Medulla oblongata (tissue), 1 donor: ENCODE measurements around the gene KISS1.
A peak's percentile ranks its signal among the peaks of the same experiment; 100 is the strongest.

Experiments
- DNase-seq: peaks from one replicate; pipeline ENCODE4 v3.0.0-alpha.2; 2015; ENCODE audit errors: extremely low spot score

KISS1 gene

DNA sequence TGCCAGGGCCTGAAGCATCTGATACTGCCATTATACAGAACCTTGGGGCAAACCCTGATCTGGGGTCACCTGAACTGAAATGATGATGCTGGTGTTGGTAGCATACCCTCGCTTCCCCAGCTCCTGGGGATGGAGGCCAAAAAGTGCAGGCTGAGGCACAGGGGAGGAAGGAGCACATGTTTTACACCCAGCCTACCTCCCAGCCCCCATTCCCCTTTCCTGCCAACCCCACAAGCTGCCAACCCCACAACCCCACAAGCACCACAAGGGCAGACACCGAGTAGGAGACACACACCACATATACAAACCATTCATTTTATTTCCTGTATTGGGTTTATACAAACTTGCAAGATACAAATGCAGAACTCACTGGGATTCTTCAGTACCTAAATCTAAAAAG lies 22.3 kb upstream of the KISS1 start:
- no peak for DNase-seq

DNA sequence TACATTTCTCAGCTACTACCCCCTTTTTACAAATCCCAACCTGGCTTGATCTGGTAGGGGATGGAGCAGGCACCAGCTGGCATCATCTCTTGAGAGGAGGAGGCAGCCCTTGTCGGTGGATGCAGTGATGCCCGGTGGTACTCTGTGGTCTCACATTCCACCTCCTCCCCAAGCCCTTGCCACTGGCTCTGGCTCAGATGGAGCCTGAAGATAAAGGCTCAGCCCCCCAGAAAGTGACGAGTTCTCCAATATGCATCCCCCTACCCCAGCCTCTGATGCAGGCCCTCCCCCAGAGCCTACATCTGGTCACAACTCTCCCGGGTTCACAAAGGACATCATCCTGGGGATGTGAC lies 21.3 kb upstream of the KISS1 start:
- DNase-seq: no peak

DNA sequence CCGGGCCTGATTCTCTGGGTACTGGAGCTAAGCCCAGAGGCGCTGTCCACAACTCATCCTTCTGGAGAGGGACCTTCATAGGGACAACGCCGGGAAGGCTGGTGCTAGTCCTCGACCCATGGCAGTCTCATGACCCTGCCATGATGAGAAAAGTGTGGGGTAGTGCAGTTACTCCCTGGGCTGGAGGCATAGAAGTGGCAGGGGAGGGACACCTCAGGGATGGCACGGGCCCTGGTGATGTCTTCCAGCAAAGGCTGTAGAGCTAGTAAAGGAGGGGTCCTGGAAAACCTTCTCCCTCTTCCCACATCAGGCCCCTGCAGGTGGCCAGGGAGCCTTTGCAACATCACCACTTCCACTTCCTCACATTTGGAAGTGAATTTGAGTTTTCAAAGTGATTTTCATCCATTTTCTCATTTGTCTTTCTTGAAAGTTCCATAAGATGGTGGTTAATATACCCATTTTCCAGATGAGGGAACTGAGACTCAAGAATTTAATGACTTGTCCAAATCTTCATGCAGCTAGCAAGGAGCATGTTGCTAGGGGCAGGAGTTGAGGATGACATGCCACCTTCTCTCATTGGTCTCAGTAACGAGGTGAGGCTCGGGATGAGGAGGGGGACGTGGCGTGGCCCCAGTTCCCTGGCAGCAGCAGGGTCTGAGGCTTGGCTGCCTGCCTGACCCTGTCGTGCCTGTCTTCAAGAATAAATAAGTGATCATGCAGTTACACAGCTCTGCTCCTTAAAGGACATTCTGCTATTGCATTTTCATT lies 20.8 kb upstream of the KISS1 start:
- no peak for DNase-seq

DNA sequence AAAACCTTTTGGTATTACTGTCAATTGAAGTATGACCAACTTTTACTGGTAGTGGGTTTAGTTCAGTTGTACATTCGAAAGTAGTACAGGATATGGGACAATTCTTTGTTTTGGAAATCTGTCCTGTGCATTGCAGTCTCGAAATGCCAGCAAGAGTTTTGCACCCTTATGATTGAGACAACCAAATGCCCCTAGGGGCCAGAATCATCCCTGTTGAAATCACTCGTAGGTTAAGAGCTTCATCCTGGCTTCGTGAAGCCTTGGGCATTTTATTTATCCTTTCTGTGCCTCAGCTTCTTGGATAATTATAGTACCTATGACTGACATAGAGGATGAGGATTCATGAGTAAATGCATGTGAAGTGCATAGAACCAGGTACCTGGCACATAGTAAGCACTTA lies 19.9 kb upstream of the KISS1 start:
- DNase-seq: no peak

DNA sequence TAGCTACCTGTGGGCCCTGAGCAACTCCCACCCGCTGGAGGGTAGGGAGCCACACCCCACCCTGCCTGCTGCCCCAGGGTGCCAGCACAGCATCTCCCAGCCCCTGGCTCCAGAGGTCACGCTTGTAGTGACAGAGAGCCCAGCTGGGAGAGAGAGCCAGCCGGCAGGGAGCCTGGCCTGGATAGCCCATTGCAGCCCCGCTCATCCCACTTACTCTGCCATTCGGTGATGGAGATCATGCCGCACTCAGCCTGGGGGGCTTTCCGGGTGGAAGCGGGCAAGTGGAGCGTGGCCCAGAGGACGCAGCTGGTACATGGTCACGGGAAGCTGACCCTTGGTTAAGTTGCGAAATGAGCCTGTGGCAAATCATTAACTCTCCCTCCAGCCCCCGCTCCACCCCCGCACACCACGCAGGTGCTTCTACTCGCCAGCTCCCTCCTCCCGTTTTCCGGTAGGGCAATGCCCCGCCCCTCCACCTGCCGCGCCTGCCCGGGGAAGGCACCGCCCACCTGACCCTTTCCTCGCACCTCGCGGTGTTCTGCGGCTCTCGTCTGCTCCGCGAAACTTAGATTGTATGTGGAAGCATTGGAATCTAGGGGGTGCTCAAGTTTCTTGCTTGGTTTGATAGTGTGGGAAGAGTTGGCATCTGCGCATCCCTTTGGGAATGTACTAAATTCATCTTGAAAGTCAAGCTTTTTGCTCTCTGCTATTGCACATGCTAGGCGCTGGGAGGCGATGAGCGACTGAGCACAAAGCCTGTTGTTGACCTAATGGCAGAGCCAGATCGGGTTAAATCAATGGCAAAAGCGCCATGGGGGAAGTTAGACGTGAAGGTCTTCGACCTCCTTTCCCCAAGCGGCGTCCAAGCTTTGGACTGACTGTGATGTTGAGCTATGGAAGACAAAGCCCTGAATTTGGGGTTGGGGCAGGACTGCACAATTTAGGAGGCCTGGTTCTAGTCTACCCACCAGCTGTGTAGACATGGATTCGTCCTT lies 17.7 kb upstream of the KISS1 start, which contains the start of gene GOLT1A:
TSS of gene GOLT1A (minus strand) at position 321 of the 995 bp plus-strand sequence. CDS start at position 239, 82 bp downstream.
- DNase-seq: peak; percentile 85

DNA sequence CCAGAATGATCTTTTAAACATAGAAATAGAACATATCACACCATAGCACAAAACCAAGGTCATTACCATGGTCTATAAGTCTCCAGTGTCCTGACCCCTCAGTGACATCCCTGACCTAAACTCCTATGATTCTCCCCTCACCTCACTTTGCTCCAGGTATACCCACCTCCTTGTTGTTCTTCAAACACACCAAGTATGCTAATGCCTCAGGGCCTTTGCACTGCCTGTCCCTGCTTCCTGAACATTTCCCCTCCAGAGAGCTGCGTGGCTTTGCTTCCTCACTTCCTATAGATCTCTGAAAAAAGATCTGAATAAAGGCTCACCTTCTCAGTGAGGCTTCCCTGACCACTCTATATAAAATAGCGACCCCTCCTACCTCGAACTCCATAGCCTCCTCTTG lies 16.4 kb upstream of the KISS1 start:
- DNase-seq: no peak

DNA sequence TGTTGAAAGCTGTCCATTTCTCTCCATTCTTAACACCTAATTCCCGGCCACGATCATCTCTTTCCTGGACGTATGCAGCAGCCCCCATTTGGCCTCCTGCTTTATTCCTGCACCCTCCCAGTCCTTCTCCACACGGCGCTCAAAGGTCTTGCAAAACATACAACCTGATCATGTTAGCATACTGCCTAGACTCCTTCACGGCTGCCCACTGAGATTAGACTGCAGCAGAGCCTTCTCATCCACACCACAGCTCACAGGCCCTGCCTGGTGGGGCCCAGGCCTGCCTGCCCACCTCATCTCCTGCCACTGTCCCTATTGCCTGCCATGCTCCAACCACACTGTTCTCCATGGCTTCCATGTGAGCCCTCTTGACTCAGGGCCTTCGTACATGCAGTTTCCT lies 14.8 kb upstream of the KISS1 start:
- no peak for DNase-seq

DNA sequence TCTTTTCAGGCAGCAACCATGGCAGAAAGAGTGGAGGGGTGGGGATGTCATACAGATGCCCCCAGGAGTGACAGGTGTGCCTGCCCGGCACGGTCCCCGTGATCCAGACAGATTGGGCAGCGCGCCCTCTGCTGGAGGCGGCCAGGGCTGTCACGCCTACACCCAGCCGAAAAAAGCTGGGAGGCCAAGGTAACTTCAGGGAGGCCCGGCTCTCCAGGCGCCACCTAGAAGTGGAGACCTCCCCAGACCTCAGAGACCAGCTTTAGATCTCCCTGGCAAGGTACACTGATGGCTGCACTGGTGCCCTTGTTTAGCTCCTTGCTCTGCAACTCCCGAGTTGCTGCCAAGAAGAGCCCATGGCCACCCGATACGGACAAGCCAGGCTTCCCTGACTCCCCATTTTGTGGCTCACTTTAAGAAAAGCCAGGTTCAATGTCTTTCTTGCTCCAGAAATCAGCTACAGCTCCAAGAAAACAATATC lies 10.9 kb upstream of the KISS1 start:
- peak; percentile 61 for DNase-seq

DNA sequence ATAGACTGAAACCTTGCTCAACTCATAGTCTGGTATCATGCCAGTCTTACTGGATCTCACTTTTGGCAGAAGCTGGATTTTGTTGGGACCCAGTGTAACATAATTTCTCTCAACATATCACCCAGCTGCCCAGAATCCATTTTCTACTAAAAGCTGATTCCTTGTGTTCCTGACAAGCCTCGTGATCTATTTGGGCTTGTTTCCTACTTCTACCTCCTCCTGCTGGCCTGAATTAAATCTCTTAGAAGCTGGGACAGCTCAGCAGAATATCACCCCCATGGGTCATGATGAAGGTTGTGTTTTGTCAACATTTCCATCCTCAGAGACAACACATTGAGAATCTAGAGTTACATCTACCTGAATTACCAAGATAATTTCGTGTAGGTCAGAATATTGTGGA lies 9.8 kb upstream of the KISS1 start:
- DNase-seq: no peak

DNA sequence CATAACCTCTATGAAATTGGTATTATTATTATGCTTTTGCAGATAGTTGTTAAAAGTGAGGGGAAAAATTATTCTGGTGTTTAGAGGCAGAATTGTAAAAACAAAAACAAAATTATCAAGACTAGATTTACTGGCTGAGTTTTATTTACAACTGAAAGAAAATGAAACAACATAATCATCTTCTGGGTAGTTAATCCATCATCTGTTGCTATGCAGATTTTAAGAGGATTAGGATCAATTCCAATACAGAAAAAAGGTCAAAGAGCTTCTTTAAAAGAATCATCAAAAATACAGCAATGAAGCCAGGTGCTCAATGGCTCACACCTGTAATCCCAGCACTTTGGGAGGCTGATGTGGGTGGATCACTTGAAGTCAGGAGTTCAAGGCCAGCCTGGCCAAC lies 9.2 kb upstream of the KISS1 start:
- no peak for DNase-seq

DNA sequence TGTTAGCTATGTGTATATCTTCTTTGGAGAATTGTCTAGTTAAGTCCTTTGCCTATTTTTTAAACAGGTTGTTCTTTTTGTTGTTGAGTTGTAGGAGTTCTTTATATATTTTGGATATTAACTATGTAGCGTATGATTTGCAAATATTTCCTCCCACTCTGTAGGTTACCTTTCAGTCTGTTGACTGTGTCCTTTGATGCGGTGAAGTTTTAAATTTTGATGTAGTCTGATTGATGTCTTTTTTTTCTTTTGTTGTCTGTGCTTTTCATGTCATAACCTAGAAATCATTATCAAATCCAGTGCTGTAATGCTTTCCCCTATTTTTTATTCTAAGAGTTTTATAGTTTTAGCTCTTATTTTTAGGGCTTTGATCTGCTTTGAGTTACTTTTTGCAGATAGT lies 8.7 kb upstream of the KISS1 start:
- DNase-seq: no peak

DNA sequence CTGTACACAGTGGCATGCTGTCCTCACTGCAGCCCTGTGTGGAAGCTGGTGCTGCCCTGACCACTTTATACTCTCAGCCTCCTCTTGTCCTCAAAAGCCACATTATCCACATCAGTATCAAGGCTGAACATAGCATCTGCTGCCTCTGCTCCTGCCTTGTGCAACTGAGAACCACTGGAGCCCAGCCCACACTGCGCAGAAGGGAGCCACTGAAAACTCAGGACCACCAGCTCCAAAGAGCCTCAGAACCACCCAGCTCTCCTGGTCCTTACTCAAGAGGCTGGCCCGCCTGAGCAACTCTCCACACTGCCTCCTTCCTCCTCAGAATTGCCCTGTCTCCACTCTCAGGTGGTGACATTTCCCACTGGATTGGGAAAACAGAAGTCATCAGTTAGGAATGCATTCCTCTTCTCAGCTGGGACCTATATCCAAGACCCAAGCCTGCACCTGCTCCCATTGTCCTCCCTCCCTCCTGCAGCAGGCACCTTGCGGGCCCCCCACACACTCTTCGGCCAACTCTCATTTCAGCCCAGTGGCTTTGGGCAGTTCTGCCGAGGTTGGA lies 7.0 kb upstream of the KISS1 start:
- no peak for DNase-seq

DNA sequence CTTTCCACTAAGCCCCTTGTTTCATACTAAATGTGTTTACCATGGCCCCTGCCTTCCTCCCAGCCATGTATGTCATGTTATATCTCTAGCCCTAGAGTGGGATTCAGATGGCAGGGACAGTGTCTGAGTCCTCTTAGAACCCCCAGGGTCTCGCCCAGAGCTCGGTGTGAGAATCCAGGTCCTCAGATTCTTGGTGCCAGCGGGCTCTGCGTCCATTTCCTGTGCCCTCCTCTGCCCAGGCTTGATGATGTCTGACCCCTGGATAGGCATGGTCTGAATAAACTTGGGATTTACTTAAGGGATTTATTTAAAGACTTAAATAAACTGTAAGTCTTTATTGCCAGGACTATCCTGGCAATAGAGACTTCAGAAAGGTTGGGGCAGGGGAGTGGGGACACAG lies 6.2 kb upstream of the KISS1 start:
- DNase-seq: no peak

DNA sequence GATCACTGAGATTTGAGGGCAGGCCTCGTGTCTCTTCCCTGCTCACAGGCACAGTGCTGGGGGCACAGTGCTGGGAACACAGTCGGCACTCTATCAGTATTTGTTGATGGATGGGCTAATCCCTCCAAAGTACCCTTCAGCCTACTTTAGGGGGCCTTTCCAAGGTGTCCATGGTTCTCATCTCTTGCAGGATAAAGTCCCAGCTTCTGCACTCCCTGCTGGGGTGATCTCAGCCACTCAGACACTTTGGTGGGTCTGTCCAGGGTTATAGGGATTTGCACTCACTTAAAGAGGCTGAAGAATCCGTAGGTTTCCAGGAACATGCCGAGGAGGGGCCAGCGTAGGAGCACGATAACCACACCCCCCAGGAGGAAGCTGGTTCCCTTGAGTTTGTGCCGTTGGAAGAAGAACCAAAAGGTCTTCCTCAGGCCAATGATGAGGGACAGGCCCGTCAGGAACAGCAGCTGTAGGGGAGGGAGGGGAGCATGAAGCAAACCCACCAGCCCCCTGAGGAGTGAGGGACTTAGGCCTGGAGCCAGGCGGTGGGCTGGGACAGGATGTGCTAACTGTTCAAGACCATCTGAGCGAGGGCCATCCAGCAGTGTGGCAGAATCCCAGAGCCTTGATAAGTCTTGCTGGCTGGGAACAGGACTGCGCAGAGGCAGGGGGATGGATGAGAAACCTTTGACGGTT lies 5.2 kb upstream of the KISS1 start:
- DNase-seq: no peak

DNA sequence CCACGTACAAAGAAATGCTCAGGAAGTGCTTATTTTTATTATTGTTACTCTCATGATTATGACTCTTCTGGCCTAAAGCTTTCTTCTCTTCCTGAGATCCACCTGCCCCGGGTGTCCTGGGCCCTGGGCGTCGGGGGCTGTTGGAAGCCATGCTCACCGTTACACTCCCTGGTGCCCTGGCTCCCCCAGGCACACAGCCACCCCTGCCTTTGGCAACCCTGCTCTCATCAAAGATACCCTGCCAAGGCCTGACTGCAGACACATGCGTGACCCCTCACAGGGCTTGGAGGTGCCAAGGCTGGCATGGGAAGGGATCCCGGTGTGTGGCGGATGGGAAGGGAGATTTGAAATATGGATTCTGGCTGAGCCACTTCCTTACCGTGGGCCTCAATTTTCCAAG lies 3.3 kb upstream of the KISS1 start:
- DNase-seq: no peak

DNA sequence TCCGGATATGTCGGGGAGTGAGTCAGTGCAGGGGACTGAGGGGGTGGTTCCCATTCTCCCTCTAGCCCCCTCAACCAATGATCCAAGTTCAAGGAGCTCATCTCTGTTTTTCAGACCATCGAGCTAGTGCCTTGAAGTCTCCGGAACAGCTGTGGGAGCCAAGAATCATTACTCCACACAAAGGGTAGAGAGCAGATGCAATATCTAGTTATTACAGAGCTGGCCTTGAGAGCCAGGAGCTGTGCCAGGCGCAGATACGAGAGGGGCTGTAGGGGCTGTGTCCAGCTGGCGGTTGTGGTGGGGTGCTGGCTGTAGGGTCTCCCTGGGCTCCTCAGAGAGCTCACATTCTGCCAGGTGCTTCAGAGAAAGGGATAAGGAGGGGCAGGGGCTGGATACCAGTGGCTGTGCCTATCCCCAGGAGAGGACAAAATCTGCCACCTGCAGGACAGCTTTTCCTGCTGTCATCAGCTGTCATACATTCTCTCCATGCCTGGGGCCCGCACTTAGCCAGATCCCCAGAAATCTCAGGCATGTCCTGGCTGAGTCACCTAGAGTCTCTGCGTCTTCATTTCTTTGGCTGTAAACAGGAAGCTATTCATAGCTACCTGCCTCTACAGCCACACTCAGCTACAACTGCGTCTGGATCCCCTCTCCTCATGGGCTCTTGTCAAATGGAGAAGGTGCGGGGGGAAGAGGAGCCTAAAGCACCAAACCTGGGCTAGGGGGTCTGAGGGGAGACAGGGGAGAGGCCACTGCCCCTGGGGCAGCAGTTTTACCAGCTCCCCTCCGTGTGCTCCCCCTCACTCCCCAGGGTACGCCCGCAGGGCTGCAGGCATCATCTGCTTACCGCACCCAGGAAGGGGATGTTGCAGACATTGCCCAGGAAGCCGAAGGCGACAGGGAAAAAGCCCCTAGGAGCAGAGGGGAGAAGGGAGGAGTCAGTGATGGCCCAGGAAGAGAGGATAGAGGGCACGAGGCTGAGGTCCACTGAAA lies 2.4 kb upstream of the KISS1 start:
- DNase-seq: no peak

DNA sequence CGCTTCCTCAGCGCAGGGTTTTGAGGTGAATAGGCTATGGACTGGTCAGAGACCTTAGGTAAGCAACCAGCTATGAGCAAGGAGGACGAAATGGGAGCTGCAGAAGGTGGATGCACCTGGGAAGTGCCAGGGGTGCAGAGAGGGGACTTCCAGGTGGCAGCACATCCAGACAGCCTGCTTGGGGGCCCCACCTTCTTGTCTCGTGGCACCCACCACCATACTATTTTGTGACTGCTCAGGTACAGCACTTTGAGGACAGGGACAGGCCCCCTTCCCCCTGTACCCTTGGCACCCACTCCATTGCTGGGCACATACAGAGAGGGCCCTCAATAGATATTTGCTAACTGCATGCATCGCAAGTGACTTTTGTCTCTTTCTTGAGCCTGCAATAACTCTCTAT lies 777 bp upstream of the KISS1 start:
- DNase-seq: no peak

DNA sequence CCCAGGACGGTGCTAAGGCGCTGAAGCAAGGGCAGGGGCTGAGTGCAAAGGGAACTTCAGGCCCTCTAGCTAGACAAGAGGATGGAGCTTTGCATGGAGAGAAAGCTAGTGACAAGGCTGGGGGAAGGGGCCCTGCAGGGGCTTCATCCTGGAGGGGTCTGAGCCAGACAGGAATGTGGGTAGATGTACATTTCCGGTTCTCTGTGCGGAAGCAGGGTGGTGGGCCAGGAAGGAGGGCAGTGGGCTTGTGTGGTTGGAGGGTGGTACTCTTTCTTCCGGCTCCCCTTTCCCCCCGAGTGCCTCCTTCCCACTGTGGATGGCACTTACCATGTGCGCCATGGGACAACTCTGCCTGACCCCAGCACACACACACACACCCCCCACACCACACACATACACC lies 1.5 kb downstream of the KISS1 start:
- no peak for DNase-seq

DNA sequence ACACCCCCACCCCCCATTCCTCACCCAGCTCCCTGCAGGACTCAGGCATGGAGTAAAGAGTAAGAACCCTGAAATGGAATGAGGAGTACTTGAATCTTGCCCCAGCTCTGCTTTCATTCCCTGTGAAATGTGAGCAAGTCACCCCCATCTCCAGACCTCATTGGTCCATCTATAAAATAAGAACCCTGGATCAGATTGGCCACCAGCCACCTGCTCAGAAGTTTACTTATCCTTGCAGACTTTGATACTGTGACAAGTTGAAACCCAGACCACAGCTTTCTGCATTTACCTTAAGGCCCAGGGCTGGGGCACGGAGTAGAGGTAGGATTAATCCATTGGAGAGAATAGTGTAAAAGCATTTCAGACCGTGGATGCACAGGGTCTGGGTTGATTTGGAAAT lies 2.2 kb downstream of the KISS1 start:
- no peak for DNase-seq

DNA sequence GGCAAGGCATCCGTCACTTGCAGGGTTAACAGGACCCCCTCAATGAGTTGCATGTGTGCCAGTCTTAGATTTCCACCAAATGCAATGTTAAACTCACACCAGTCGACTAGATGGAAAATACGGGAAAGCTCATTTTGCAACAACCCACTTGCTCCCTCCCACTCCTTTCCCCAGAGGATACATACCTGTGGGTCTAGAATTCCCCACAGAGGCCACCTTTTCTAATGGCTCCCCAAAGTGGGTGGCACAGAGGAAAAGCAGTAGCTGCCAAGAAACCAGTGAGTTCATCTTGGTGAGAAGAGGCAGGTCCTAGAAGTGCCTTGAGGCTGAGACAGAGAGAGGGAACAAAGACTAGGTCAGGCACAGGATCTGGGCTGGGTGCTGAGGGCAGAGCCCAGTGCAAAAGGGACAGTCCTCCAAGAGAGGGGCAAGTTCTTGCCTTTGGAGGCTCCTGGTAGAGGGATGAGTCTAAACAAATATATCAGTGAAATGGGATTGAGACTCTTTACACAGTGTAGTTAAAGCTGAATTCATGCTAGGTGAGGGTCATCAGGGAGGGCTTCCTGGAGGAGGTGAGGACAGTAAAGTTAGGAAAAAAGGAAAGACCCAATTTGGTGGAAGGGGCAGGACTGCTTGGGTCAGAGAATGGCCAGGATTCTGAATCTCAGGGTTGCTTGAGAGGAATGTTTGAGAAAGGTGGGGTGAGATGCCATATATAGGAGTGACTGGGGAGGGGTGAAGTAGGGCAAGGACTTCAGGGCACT lies 3.5 kb downstream of the KISS1 start:
- no peak for DNase-seq
